ENCODE data around the gene ZNF629. TPM values are rescaled to one million over a fixed set of nuclear protein-coding genes. Genes with fewer than 3 reads are reported as not detected.

The ZNF629 gene
- total and polyA plus RNA-seq, 10 donors, result 1.3 to 13.9 (median 10.3) TPM

DNA sequence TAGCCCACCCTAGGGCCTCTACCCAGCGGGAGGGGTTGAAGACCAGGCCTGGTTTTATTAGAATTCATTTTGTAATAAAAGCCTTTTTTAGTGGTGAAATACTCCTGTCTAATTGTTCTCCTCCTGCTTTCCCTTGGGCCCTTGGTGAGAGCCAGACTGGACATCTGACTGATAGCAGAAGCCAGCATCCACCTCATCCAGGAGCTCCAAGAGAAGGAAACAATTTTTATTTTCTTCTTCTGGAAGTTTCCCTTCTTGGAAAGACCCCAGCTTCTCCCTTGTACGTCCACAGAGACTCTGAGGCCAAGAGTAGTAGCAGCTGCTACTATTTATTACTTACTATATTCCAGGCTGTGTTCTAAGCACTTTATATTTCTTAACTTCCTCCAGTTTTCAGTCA, 42.8 kb downstream of the ZNF629 start:
- 91 to 98% (median 93%) methylated on average over 2 of the region's 2 CpGs for WGBS, 5 donors
- Histone ChIP-seq H3K36me3 (peaks cover 0 to 63% (median 24%) of the 10 kb centered on the region in 6 donors), H3K4me3 (no peak overlapping the region), H3K27ac (no peak overlapping the region), H3K4me1 (peaks cover 0 to 38% (median 25%) of the 10 kb centered on the region in 6 donors), H3K27me3 (replicated peaks in 1 of 7) (no peaks in the 10 kb centered on the region), H3K9me3 (no peaks in the 10 kb centered on the region)
- DNase-seq, result no peak
- intact Hi-C loops (cut with DNase I; ENCODE audit: low total_unique reads), result no loop called here
- no peak for TF ChIP-seq POLR2AphosphoS5 (IDR thresholded peaks at IDR 0.05)
- no peak for TF ChIP-seq POLR2A (IDR thresholded peaks at IDR 0.05)
- TF ChIP-seq, protein P1, sequence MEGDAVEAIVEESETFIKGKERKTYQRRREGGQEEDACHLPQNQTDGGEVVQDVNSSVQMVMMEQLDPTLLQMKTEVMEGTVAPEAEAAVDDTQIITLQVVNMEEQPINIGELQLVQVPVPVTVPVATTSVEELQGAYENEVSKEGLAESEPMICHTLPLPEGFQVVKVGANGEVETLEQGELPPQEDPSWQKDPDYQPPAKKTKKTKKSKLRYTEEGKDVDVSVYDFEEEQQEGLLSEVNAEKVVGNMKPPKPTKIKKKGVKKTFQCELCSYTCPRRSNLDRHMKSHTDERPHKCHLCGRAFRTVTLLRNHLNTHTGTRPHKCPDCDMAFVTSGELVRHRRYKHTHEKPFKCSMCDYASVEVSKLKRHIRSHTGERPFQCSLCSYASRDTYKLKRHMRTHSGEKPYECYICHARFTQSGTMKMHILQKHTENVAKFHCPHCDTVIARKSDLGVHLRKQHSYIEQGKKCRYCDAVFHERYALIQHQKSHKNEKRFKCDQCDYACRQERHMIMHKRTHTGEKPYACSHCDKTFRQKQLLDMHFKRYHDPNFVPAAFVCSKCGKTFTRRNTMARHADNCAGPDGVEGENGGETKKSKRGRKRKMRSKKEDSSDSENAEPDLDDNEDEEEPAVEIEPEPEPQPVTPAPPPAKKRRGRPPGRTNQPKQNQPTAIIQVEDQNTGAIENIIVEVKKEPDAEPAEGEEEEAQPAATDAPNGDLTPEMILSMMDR (IDR thresholded peaks at IDR 0.05 in 8 of 11, conservative IDR thresholded peaks at IDR 0.05 in 3 of 11), result no peak

DNA sequence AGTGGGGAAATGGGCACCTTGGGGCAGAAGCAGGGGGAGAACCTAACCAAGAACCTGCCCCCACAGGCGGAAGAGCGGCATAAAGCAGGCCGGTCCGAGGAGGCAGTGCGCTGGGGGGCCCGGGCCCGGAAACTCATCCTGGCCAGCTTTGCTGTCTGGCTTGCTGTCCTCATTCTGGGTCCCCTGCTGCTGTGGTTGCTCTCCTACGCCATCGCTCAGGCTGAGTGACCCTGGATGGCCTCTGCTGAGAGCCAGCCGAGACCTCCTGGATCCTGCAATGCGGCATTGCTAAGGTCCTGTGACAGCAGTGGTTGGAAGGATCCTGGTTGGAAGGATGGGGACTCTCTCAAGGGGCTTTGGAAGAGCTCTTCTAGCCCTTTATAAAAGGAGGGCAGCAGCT, 43.3 kb downstream of the ZNF629 start:
- Histone ChIP-seq H3K36me3 (peaks cover 0 to 68% (median 29%) of the 10 kb centered on the region in 6 donors), H3K4me1 (peaks cover 0 to 35% (median 24%) of the 10 kb centered on the region in 6 donors), H3K9me3 (no peaks in the 10 kb centered on the region), H3K27ac (no peak overlapping the region), H3K27me3 (replicated peaks in 1 of 7) (no peaks in the 10 kb centered on the region), H3K4me3 (no peak overlapping the region)
- no peak for DNase-seq
- intact Hi-C loops (cut with DNase I; ENCODE audit: low total_unique reads), result no loop called here
- 93 to 98% (median 97%) methylated on average over 10 to 11 of the region's 11 CpGs for WGBS, 5 donors
- TF ChIP-seq POLR2AphosphoS5 (IDR thresholded peaks at IDR 0.05) (peak in 2 of 3 donors; percentile 13 to 35), POLR2A (IDR thresholded peaks at IDR 0.05) (no peak)
- TF ChIP-seq, protein P1 (IDR thresholded peaks at IDR 0.05 in 8 of 11, conservative IDR thresholded peaks at IDR 0.05 in 3 of 11), result no peak

DNA sequence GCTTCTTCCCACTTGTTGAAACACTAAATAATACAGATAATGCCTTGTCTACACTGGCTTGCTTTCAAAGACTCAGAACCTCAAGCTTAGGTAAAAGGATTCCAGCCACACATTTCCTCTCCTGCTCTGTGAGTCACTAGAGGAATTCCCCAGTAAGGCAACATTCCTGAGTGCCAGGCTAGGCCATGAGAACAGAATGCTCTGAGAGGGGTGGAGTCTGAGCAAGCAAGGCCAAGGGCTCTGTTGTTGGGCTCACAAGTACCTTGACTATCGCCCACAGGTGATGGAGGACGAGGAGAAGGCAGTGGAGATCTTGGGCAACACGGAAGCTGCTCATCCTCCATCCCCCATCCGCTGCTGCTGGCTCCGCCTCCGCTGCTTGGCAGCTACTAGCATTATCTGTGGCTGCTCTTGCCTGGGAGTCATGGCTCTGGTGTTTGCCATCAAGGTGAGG, 45.5 kb downstream of the ZNF629 start:
- intact Hi-C loops (cut with DNase I; ENCODE audit: low total_unique reads), result no loop called here

More for the DNA sequence above, 45.5 kb downstream of the ZNF629 start:
- H3K36me3 ChIP-seq, result peaks cover 3 to 90% (median 51%) of the 10 kb centered on the region in 6 donors
- TF ChIP-seq, protein P1 (IDR thresholded peaks at IDR 0.05 in 8 of 11, conservative IDR thresholded peaks at IDR 0.05 in 3 of 11), result no peak
- TF ChIP-seq POLR2AphosphoS5 (IDR thresholded peaks at IDR 0.05) (peak; percentile 19 to 39 (median 30)), POLR2A (IDR thresholded peaks at IDR 0.05) (no peak)
- H3K27me3 ChIP-seq (replicated peaks in 1 of 7), result no peaks in the 10 kb centered on the region
- 85 to 100% (median 90%) methylated on average over 3 to 6 of the region's 6 CpGs for WGBS, 5 donors
- H3K27ac ChIP-seq, result peak overlapping the region in 4 of 8 donors; percentile 1 to 42 (median 21)
- no peak overlapping the region for H3K4me3 ChIP-seq
- peaks cover 0 to 30% (median 13%) of the 10 kb centered on the region in 6 donors for H3K4me1 ChIP-seq
- H3K9me3 ChIP-seq, result no peaks in the 10 kb centered on the region
- no peak for DNase-seq
